Measurements from ENCODE around the gene TMEM171. TPM values are rescaled to one million over a fixed set of nuclear protein-coding genes. Genes with fewer than 3 reads are reported as not detected.
A peak's percentile ranks its signal among the peaks of the same experiment; 100 is the strongest.

Gene TMEM171
- total RNA-seq, 4 donors from 2014 or later = 5.9 to 12.6 (median 9.1) TPM

DNA sequence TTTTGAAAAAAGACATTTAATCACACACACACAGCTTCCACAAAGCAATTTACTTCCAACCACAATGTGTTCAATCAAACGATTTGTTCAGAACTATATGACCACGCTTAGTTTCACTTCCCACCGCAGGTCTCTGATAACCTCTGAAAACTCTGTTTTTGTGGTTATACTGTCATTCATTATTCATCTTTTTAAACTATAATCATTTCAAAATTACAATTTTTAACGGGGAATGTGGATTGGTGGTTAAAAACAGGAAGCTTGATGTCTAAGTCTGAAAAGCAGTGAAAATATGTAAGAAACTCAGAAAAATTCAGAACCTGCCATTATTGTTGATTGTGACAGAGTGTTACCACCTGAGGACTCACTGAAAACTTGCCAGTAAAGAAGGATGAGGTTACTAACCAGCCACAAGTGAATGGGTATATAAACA lies 39.9 kb downstream of the TMEM171 start:
- no peak overlapping the region for H3K4me3 ChIP-seq
- H3K36me3 ChIP-seq = no peaks in the 10 kb centered on the region
- no peak for TF ChIP-seq POLR2A (IDR thresholded peaks at IDR 0.05)
- TF ChIP-seq, protein P1, sequence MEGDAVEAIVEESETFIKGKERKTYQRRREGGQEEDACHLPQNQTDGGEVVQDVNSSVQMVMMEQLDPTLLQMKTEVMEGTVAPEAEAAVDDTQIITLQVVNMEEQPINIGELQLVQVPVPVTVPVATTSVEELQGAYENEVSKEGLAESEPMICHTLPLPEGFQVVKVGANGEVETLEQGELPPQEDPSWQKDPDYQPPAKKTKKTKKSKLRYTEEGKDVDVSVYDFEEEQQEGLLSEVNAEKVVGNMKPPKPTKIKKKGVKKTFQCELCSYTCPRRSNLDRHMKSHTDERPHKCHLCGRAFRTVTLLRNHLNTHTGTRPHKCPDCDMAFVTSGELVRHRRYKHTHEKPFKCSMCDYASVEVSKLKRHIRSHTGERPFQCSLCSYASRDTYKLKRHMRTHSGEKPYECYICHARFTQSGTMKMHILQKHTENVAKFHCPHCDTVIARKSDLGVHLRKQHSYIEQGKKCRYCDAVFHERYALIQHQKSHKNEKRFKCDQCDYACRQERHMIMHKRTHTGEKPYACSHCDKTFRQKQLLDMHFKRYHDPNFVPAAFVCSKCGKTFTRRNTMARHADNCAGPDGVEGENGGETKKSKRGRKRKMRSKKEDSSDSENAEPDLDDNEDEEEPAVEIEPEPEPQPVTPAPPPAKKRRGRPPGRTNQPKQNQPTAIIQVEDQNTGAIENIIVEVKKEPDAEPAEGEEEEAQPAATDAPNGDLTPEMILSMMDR (IDR thresholded peaks at IDR 0.05) = no peak
- intact Hi-C loops (cut with DNase I) = no loop called here
- WGBS, 2 donors = 63 to 77% methylated on average over 4 of the region's 4 CpGs
- no peak for DNase-seq
- H3K9me3 ChIP-seq = no peaks in the 10 kb centered on the region
- H3K27ac ChIP-seq = no peak overlapping the region
- peaks cover 0 to 23% (median 0%) of the 10 kb centered on the region in 4 donors for H3K27me3 ChIP-seq
- H3K4me1 ChIP-seq = peaks cover 0 to 16% (median 0%) of the 10 kb centered on the region in 3 donors

DNA sequence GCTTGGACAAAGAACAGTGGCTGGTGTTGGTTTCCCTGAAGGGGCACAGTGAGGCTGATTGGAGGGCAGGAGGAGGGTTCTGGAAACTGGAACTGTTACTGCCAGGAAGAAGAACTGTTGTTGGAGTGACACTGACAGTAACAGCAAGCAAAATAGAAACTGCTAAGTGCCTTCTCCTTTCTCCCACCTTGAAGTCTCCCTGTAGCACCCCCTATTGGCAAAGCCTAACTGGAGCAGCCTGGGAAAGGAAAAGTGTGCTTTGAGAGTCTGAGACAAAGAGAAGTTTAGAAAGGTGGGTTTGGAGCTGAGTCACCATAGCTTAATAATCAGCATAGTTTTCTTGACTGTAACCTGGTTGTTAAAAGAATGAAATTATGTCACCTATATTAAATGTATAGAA lies 50.1 kb downstream of the TMEM171 start:
- no peaks in the 10 kb centered on the region for H3K36me3 ChIP-seq
- no peak overlapping the region for H3K4me3 ChIP-seq
- H3K27me3 ChIP-seq = peaks cover 0 to 15% (median 0%) of the 10 kb centered on the region in 4 donors
- H3K9me3 ChIP-seq = no peaks in the 10 kb centered on the region
- DNase-seq = no peak
- no peak overlapping the region for H3K27ac ChIP-seq
- intact Hi-C loops (cut with DNase I) = no loop called here
- H3K4me1 ChIP-seq = no peaks in the 10 kb centered on the region
- TF ChIP-seq, protein P1 (IDR thresholded peaks at IDR 0.05) = peak in 5 of 6 experiments; percentile 24 to 57 (median 38)
- no peak for TF ChIP-seq POLR2A (IDR thresholded peaks at IDR 0.05)

DNA sequence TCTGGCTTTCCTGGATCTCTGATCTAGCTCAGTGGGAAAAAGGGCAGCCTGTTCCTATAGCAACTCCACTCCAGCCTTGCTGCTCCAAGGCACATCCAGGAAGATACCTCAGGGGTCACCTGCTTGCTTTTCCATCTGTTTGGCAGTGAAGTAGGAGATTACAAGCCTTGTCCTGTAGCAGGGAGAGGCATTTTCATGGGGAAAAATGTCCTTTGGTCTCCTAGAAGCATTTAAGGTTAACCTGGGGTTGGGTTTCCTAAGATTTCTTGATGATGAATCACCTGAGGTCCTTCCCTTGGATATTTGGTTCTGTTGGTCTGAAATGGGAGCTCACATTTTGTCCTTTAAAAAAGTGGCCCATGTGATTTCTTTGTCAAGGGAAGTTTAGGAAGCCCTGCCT lies 51.1 kb downstream of the TMEM171 start:
- H3K27ac ChIP-seq = no peak overlapping the region
- H3K36me3 ChIP-seq = no peaks in the 10 kb centered on the region
- H3K9me3 ChIP-seq = no peaks in the 10 kb centered on the region
- H3K4me3 ChIP-seq = no peak overlapping the region
- DNase-seq = no peak
- TF ChIP-seq, protein P1 (IDR thresholded peaks at IDR 0.05) = no peak
- no peak for TF ChIP-seq POLR2A (IDR thresholded peaks at IDR 0.05)
- H3K27me3 ChIP-seq = peaks cover 0 to 16% (median 0%) of the 10 kb centered on the region in 4 donors
- intact Hi-C loops (cut with DNase I) = no loop called here
- no peaks in the 10 kb centered on the region for H3K4me1 ChIP-seq

DNA sequence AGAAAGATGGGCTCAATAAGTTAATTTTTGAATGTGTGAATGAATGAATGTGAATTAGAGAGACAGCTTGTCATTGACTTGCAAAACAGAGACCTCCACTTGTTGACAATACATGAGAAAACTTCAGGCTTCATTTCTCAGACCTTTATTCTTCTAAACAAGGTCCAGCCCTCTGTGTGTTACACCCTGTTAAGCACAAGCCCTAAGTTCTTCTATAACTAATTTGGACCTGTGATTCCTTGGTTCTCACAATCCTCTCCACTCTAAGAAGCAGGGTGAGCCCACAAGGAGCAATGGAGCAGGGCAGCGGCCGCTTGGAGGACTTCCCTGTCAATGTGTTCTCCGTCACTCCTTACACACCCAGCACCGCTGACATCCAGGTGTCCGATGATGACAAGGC lies 52.6 kb downstream of the TMEM171 start, which contains the start of gene TMEM174:
TMEM174 (plus strand) TSS at position 243 of the 400 bp plus-strand sequence; CDS start at position 294, 51 bp downstream.
- H3K27me3 ChIP-seq = peaks cover 0 to 16% (median 0%) of the 10 kb centered on the region in 4 donors
- no peak for TF ChIP-seq POLR2A (IDR thresholded peaks at IDR 0.05)
- TF ChIP-seq, protein P1 (IDR thresholded peaks at IDR 0.05) = no peak
- intact Hi-C loops (cut with DNase I) = no loop called here
- 88 to 95% methylated on average over 3 to 5 of the region's 5 CpGs for WGBS, 2 donors
- H3K4me3 ChIP-seq = no peak within 1 kb of the TSS
- H3K27ac ChIP-seq = no peak within 1 kb of the TSS
- H3K4me1 ChIP-seq = no peaks in the 10 kb centered on the region
- DNase-seq = no peak
- H3K36me3 ChIP-seq = no peaks in the 10 kb centered on the region
- H3K9me3 ChIP-seq = no peaks in the 10 kb centered on the region

DNA sequence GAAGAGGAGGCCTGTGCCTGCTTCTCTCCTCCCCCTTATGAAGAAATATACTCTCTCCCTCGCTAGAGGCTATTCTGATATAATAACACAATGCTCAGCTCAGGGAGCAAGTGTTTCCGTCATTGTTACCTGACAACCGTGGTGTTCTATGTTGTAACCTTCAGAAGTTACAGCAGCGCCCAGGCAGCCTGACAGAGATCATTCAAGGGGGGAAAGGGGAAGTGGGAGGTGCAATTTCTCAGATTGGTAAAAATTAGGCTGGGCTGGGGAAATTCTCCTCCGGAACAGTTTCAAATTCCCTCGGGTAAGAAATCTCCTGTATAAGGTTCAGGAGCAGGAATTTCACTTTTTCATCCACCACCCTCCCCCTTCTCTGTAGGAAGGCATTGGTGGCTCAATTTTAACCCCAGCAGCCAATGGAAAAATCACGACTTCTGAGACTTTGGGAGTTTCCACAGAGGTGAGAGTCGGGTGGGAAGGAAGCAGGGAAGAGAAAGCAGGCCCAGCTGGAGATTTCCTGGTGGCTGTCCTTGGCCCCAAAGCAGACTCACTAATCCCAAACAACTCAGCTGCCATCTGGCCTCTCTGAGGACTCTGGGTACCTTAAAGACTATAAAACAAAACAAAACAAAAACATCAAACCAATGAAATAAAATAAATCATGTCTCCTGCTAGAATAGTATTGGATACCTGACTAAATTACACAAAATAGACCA lies 53.9 kb downstream of the TMEM171 start:
- peaks cover 0 to 20% (median 0%) of the 10 kb centered on the region in 4 donors for H3K27me3 ChIP-seq
- 44 to 61% methylated on average over 7 to 8 of the region's 8 CpGs for WGBS, 2 donors
- no peaks in the 10 kb centered on the region for H3K4me1 ChIP-seq
- DNase-seq = no peak
- H3K36me3 ChIP-seq = no peaks in the 10 kb centered on the region
- TF ChIP-seq, protein P1 (IDR thresholded peaks at IDR 0.05) = no peak
- TF ChIP-seq POLR2A (IDR thresholded peaks at IDR 0.05) = no peak
- H3K9me3 ChIP-seq = no peaks in the 10 kb centered on the region
- H3K27ac ChIP-seq = no peak overlapping the region
- no peak overlapping the region for H3K4me3 ChIP-seq
- intact Hi-C loops (cut with DNase I) = no loop called here

Measured in esophagus squamous epithelium (tissue), 5 donors.